Measurements from ENCODE around the gene DLGAP1.

- TF ChIP-seq CTCF (IDR thresholded peaks at IDR 0.05; ENCODE audit: insufficient read depth, low read length): no peak
- TF ChIP-seq SPI1 (IDR thresholded peaks at IDR 0.05; ENCODE audit: borderline replicate concordance, low read depth): no peak
- no peak; the same call in none of the 2 replicates for TF ChIP-seq POLR2AphosphoS5 (IDR thresholded peaks at IDR 0.05; ENCODE audit: low read depth)
- peak; percentile 62 for TF ChIP-seq REST (IDR thresholded peaks at IDR 0.05; ENCODE audit: insufficient replicate concordance, low read depth)
These were observed 1004.9 kb downstream of the DLGAP1 start, which contains the start of gene TGIF1 for GRCh38 chr18:3450012-3450798.

All from HL-60 (cell line).